K562 (cell line): Measurements from ENCODE around the gene DAPK1. TPM values are rescaled to one million over a fixed set of nuclear protein-coding genes. Genes with fewer than 3 reads are reported as not detected.

Experiments
- ATAC-seq: fragments of 200-7000 bp; cut with Tn5 transposase; 3 replicates; pipeline ENCODE4 v1.9.1; 2020; ENCODE audit warnings: moderate library complexity
- BruUV-seq: library from RNA; stranded (reverse); fragments of 400-500 nt; replicated peaks from 2 replicates; lab custom pipeline; 2021; lab: Mats Ljungman, UMichigan
- CTCF ChIA-PET: fragments of 300-600 bp; formaldehyde crosslinking; extraction: SDS; loops from one replicate; lab custom pipeline; 2021; ENCODE audit warnings: low intra/inter-chr PET ratio; lab: Yijun Ruan, JAX
- POLR2A ChIA-PET: fragments of 300-600, 350-650 bp; sonication (Branson Sonifier 250); formaldehyde crosslinking; extraction: SDS; loops from one replicate; lab custom pipeline; 2021; ENCODE audit warnings: antibody characterized with exemption, inconsistent platforms; lab: Yijun Ruan, JAX
- DNase-seq, 4 experiments: peaks; one replicate each; pipeline versions ENCODE4 v3.0.0 to v3.0.0-alpha.2; 2011 to 2018; ENCODE audit warnings: low spot score in 3 of 4, mixed read lengths in 3 of 4; ENCODE audit errors: extremely low read depth in 1 of 4
- FAIRE-seq: peaks from 2 replicates; lab custom pipeline; 2011; peaks lifted over from hg19 to GRCh38; lab: Jason Lieb, UNC
- H2AFZ ChIP-seq: 2 replicates; pipeline ENCODE4 v1.6.0; 2011; ENCODE audit warnings: low read depth, low read length, control low read depth, inconsistent platforms
- H3K27ac ChIP-seq: fragments of 200-600 bp; 3 replicates; pipeline ENCODE4 v1.8.0; 2011; ENCODE audit warnings: low read depth, mild to moderate bottlenecking, control low read depth, inconsistent platforms, low read length, moderate library complexity, mixed read lengths; ENCODE audit errors: extremely low read depth
- H3K27me3 ChIP-seq, 2 experiments: fragments of 300-600 bp in 1 of 2; 2 replicates in 1 of 2; 3 replicates in 1 of 2; pipeline versions ENCODE4 v1.6.0 to v1.8.0; 2011; ENCODE audit warnings: inconsistent platforms in 2 of 2, low read length in 2 of 2, mild to moderate bottlenecking in 1 of 2, mixed read lengths in 1 of 2, moderate library complexity in 1 of 2; ENCODE audit not compliant: control insufficient read depth in 2 of 2, insufficient read depth in 2 of 2
- H3K36me3 ChIP-seq: fragments of 300-600 bp; 3 replicates; pipeline ENCODE4 v1.8.0; 2011; ENCODE audit warnings: mild to moderate bottlenecking, low read length, inconsistent platforms; ENCODE audit not compliant: control insufficient read depth, insufficient read depth
- H3K4me1 ChIP-seq, 2 experiments: fragments of 200-600 bp in 1 of 2; replicated peaks in 1 of 2; 2 replicates in 1 of 2; 3 replicates in 1 of 2; pipeline versions ENCODE4 v1.5.1 to v1.8.0; 2011; ENCODE audit warnings: inconsistent platforms in 2 of 2, low read length in 2 of 2, mild to moderate bottlenecking in 1 of 2, mixed read lengths in 1 of 2, moderate library complexity in 1 of 2; ENCODE audit not compliant: control insufficient read depth in 2 of 2, insufficient read depth in 2 of 2
- H3K4me2 ChIP-seq: 2 replicates; pipeline ENCODE4 v1.6.1; 2011; ENCODE audit warnings: low read length, control low read depth, inconsistent platforms, mixed read lengths; ENCODE audit not compliant: insufficient read depth
- H3K4me3 ChIP-seq: fragments of 200-600 bp; sonication (generic), shearing (Covaris generic); 2 replicates; pipeline ENCODE4 v1.5.1; 2016; ENCODE audit warnings: control low read depth, inconsistent platforms
- H3K79me2 ChIP-seq: fragments of 200-600 bp; 3 replicates; pipeline ENCODE4 v1.8.0; 2011; ENCODE audit warnings: low read length, inconsistent platforms; ENCODE audit not compliant: control insufficient read depth, insufficient read depth
- H3K9ac ChIP-seq, 2 experiments: 2 replicates each; pipeline versions ENCODE4 v1.6.0 to v1.6.1; 2011; ENCODE audit warnings: low read depth in 2 of 2, low read length in 2 of 2, control low read depth in 1 of 2, inconsistent platforms in 1 of 2, mild to moderate bottlenecking in 1 of 2, mixed read lengths in 1 of 2; ENCODE audit not compliant: insufficient read depth in 1 of 2
- H3K9me1 ChIP-seq: one replicate; pipeline ENCODE4 v1.6.0; 2011; ENCODE audit warnings: inconsistent platforms, mild to moderate bottlenecking, low read length, moderate library complexity; ENCODE audit not compliant: control insufficient read depth, insufficient read depth
- H3K9me3 ChIP-seq: replicated peaks from 2 replicates; pipeline ENCODE4 v1.5.1; 2011; ENCODE audit warnings: low read depth, low read length, inconsistent platforms; ENCODE audit not compliant: control insufficient read depth, insufficient read depth
- H4K20me1 ChIP-seq: replicated peaks from 2 replicates; pipeline ENCODE4 v1.6.1; 2011; ENCODE audit warnings: low read length, inconsistent platforms, mixed read lengths; ENCODE audit not compliant: control insufficient read depth, insufficient read depth
- ETS2 ChIP-seq: IDR thresholded peaks from 2 replicates; pipeline ENCODE4 v1.6.1; 2016; ENCODE audit warnings: borderline replicate concordance, missing genetic modification characterization, mild to moderate bottlenecking, moderate library complexity, missing compliant biosample characterization; ENCODE audit not compliant: poor library complexity, severe bottlenecking
- MCM3 ChIP-seq: fragments of 450-650 bp; IDR thresholded peaks from 2 replicates; pipeline ENCODE4 v1.6.1; 2016
- MTF1 ChIP-seq: fragments of 250-450 bp; sonication (Bioruptor Pico); IDR thresholded peaks from 2 replicates; pipeline ENCODE4 v1.9.0; 2021; ENCODE audit warnings: moderate library complexity, mild to moderate bottlenecking, inconsistent platforms, borderline replicate concordance
- NBN ChIP-seq: fragments of 450-650 bp; IDR thresholded peaks from 2 replicates; pipeline ENCODE4 v1.6.1; 2016; ENCODE audit warnings: low read depth, mild to moderate bottlenecking
- RFX7 ChIP-seq: fragments of 250-450 bp; sonication (Bioruptor Pico); IDR thresholded peaks from 2 replicates; pipeline ENCODE4 v1.5.1; 2021; ENCODE audit warnings: mild to moderate bottlenecking
- SAFB ChIP-seq: fragments of 200-400 bp; formaldehyde crosslinking; IDR thresholded peaks from 2 replicates; pipeline ENCODE4 v1.6.1; 2017; ENCODE audit warnings: low read depth, low read length, borderline replicate concordance
- SIN3A ChIP-seq, 2 experiments: fragments of 150-350 bp in 1 of 2; IDR thresholded peaks; 2 replicates each; pipeline ENCODE4 v1.6.1; 2011 to 2016; ENCODE audit warnings: borderline replicate concordance in 2 of 2, low read depth in 2 of 2, low read length in 2 of 2, mild to moderate bottlenecking in 2 of 2, moderate library complexity in 2 of 2; ENCODE audit not compliant: control insufficient read depth in 1 of 2
- U2AF1 ChIP-seq: fragments of 200-400 bp; formaldehyde crosslinking; optimal IDR thresholded peaks from 2 replicates; pipeline ENCODE3; 2017; ENCODE audit warnings: mild to moderate bottlenecking, low read depth, low read length, moderate library complexity
- ZNF586 ChIP-seq: fragments of 450-650 bp; formaldehyde crosslinking; conservative IDR thresholded peaks from 2 replicates; pipeline ENCODE4 v1.4.0; 2020; ENCODE audit warnings: mild to moderate bottlenecking, moderate library complexity
- WGBS: fragments of 100-300 bp; shearing (Covaris generic); methylation state at CpG from one replicate; pipeline ENCODE4 v1.1.6; 2016; ENCODE audit warnings: low coverage, mixed read lengths; ENCODE audit not compliant: insufficient coverage; ENCODE audit errors: missing lambda C conversion rate; 5-methylcytosine and 5-hydroxymethylcytosine counted together
- in situ Hi-C: fragments of 300-500 bp; cut with MboI; formaldehyde crosslinking; loops from 4 replicates; pipeline ENCODE4 v1.15.0; 2018; ENCODE audit warnings: inconsistent platforms, mixed read lengths
- intact Hi-C: fragments of 100-400 bp; cut with micrococcal nuclease; formaldehyde crosslinking; loops from 2 replicates; pipeline ENCODE4 v1.14.2; 2022
- polyA plus RNA-seq, 8 experiments: library from polyadenylated mRNA; depleted of rRNA in 4 of 8; stranded (reverse) in 5 of 8; unstranded in 3 of 8; fragments of >200 nt; fragmentation: Nextera tagmentation in 2 of 8; fragmentation: Illumina TruSeq in 1 of 8; extraction: Ambion mirVana in 2 of 8; extraction: Trizol in 1 of 8; gene quantifications; 2 replicates each; pipeline versions ENCODE4 v1.2.1 to v1.2.3, GENCODE V29; 2011 to 2014; ENCODE audit warnings: inconsistent platforms in 1 of 8, missing spikeins in 1 of 8
- total RNA-seq, 7 experiments: library from RNA; depleted of rRNA in 6 of 7; stranded (reverse); fragments of >200 nt in 6 of 7; fragmentation: Illumina TruSeq in 2 of 7; extraction: Trizol in 2 of 7; gene quantifications; 2 replicates each; pipeline versions ENCODE4 v1.2.1 to v1.2.3, GENCODE V29; 2011 to 2021; ENCODE audit warnings: low replicate concordance in 1 of 7
- TF ChIP-seq, protein P1 (sequence below): sonication (generic); formaldehyde crosslinking; IDR thresholded peaks from 2 replicates; pipeline ENCODE4 v1.8.0; 2022; ENCODE audit warnings: mild to moderate bottlenecking, missing genetic modification reagents
- TF ChIP-seq, protein P2 (sequence below): IDR thresholded peaks from 2 replicates; pipeline ENCODE4 v1.6.1; 2011; ENCODE audit warnings: borderline replicate concordance, low read depth, mild to moderate bottlenecking, moderate library complexity, low read length; ENCODE audit not compliant: insufficient read depth, poor library complexity, severe bottlenecking
- TF ChIP-seq, protein P3 (sequence below): fragments of 450-650 bp; IDR thresholded peaks from 2 replicates; pipeline ENCODE4 v1.6.1; 2016; ENCODE audit warnings: low read depth, mild to moderate bottlenecking, moderate library complexity

The DAPK1 gene
- total and polyA plus RNA-seq, 9 of the 15 experiments (the other 6 are each of a cell fraction or from before 2014, with no cell fraction given): 1.7 to 26.4 (median 15.8) TPM

DNA sequence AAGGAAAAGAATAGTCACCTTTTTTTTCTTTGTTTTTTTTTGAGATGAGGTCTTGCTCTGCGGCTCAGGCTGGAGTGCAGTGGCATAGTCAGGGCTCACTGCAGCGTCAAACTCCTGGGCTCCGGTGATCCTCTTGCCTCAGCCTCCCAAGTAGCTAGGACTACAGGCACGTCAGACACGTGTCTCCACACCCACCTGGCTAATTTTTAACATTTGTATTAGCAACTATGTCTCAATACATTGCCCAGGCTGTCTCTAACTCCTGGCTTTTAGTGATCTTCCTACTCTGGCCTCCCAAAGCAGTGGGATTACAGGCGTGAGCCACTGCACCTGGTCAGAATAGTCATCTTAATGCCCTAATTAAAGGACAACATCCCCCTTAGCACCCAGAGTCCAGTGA lies 173.8 kb downstream of the DAPK1 start:
- WGBS: 89% methylated on average over 4 of the region's 6 CpGs
- no peaks in the 10 kb centered on the region for H4K20me1 ChIP-seq
- no peak overlapping the region for H3K9ac ChIP-seq
- no peaks in the 10 kb centered on the region for H3K27me3 ChIP-seq
- ATAC-seq: no peak
- FAIRE-seq: no peak
- DNase-seq: no peak
- in situ Hi-C loops: loop anchor here (5.0 to 25.0 kb wide), 3 partner anchors 334 to 1234 kb away; no protein-coding TSS in a partner anchor
- peaks cover under 1% of the 10 kb centered on the region for H3K9me1 ChIP-seq
- no peak overlapping the region for H3K4me3 ChIP-seq
- H3K4me2 ChIP-seq: no peak overlapping the region
- H3K36me3 ChIP-seq: peaks cover 11% of the 10 kb centered on the region; the same call in 2 of the 3 replicates
- no TSS peak for BruUV-seq
- TF ChIP-seq MCM3 (no peak), SAFB (no peak), U2AF1 (no peak), NBN (no peak), MTF1 (CRISPR knock-in tag) (no peak), SIN3A (IDR thresholded peaks at IDR 0.05; ENCODE audit: borderline replicate concordance in 2 of 2, control insufficient read depth in 1 of 2, low read depth in 2 of 2, low read length in 2 of 2) (no peak), ETS2 (tag) (no peak), ZNF586 (CRISPR knock-in tag) (no peak), RFX7 (CRISPR knock-in tag) (no peak)
- TF ChIP-seq, protein P1, sequence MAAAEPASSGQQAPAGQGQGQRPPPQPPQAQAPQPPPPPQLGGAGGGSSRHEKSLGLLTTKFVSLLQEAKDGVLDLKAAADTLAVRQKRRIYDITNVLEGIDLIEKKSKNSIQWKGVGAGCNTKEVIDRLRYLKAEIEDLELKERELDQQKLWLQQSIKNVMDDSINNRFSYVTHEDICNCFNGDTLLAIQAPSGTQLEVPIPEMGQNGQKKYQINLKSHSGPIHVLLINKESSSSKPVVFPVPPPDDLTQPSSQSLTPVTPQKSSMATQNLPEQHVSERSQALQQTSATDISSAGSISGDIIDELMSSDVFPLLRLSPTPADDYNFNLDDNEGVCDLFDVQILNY: no peak
- TF ChIP-seq, protein P2, sequence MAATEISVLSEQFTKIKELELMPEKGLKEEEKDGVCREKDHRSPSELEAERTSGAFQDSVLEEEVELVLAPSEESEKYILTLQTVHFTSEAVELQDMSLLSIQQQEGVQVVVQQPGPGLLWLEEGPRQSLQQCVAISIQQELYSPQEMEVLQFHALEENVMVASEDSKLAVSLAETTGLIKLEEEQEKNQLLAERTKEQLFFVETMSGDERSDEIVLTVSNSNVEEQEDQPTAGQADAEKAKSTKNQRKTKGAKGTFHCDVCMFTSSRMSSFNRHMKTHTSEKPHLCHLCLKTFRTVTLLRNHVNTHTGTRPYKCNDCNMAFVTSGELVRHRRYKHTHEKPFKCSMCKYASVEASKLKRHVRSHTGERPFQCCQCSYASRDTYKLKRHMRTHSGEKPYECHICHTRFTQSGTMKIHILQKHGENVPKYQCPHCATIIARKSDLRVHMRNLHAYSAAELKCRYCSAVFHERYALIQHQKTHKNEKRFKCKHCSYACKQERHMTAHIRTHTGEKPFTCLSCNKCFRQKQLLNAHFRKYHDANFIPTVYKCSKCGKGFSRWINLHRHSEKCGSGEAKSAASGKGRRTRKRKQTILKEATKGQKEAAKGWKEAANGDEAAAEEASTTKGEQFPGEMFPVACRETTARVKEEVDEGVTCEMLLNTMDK: no peak
- TF ChIP-seq, protein P3, sequence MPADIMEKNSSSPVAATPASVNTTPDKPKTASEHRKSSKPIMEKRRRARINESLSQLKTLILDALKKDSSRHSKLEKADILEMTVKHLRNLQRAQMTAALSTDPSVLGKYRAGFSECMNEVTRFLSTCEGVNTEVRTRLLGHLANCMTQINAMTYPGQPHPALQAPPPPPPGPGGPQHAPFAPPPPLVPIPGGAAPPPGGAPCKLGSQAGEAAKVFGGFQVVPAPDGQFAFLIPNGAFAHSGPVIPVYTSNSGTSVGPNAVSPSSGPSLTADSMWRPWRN: no peak
- H3K4me1 ChIP-seq: peaks cover 13 to 15% of the 10 kb centered on the region in 2 experiments; a peak in 4 of 5 replicates
- no peaks in the 10 kb centered on the region; the same call in none of the 2 replicates for H3K9me3 ChIP-seq
- intact Hi-C loops: no loop called here
- H3K79me2 ChIP-seq: no peaks in the 10 kb centered on the region
- ChIA-PET POLR2A (interaction anchor here (0.7 kb wide), 1 partner anchor 197 kb away, joined by 3 read pairs; no protein-coding TSS in a partner anchor), CTCF (no interaction called here)
- H3K27ac ChIP-seq: no peak overlapping the region
- no peak overlapping the region for H2AFZ ChIP-seq
